ENCODE data around the gene ANKRD13A.

Gene ANKRD13A

GRCh38 chr12:110012137-110012536 is 12.9 kb downstream of the ANKRD13A start:
- DNase-seq (ENCODE audit: low read depth, low spot score), result no peak
- TF ChIP-seq, protein P1, sequence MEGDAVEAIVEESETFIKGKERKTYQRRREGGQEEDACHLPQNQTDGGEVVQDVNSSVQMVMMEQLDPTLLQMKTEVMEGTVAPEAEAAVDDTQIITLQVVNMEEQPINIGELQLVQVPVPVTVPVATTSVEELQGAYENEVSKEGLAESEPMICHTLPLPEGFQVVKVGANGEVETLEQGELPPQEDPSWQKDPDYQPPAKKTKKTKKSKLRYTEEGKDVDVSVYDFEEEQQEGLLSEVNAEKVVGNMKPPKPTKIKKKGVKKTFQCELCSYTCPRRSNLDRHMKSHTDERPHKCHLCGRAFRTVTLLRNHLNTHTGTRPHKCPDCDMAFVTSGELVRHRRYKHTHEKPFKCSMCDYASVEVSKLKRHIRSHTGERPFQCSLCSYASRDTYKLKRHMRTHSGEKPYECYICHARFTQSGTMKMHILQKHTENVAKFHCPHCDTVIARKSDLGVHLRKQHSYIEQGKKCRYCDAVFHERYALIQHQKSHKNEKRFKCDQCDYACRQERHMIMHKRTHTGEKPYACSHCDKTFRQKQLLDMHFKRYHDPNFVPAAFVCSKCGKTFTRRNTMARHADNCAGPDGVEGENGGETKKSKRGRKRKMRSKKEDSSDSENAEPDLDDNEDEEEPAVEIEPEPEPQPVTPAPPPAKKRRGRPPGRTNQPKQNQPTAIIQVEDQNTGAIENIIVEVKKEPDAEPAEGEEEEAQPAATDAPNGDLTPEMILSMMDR (IDR thresholded peaks at IDR 0.05; ENCODE audit: insufficient read depth, low read length, missing control alignments), result no peak
- POLR2A ChIA-PET, result interaction anchor here (1.3 kb wide), 1 partner anchor 24 kb away, joined by 3 read pairs; no protein-coding TSS in a partner anchor
- CTCF ChIA-PET, result interaction anchor here (1.0 to 3.1 kb wide), 3 partner anchors 8 to 9 kb away, joined by 4 to 15 read pairs (median 4); no protein-coding TSS in a partner anchor
- H3K4me3 ChIP-seq (ENCODE audit: low read depth, low read length), result no peak overlapping the region

DNA sequence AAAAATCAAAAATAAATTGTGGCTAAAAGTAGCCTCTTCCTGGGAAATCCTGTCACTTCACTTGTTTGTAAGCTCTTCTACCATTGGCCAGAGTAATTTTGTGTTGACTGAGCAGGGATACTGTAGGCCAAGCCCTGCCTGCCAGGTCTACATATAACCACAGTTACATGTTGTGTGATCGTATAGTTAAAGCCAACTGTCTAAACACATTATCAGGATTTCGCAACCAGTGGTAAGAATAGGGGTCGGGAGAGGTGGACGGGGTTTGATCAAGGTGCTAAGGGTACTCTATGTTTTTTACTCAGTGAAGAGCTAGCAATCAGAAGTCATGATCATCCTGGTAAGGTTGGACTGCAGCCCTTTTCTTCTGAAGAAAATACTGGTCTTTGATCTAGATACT is 13.4 kb downstream of the ANKRD13A start:
- no peak for DNase-seq (ENCODE audit: low read depth, low spot score)
- ChIA-PET POLR2A (interaction anchor here (1.3 kb wide), 1 partner anchor 25 kb away, joined by 3 read pairs; no protein-coding TSS in a partner anchor), CTCF (interaction anchor here (1.0 to 3.1 kb wide), 3 partner anchors 8 to 10 kb away, joined by 4 to 15 read pairs (median 4); no protein-coding TSS in a partner anchor)
- TF ChIP-seq, protein P1 (IDR thresholded peaks at IDR 0.05; ENCODE audit: insufficient read depth, low read length, missing control alignments), result no peak
- H3K4me3 ChIP-seq (ENCODE audit: low read depth, low read length), result no peak overlapping the region

- ChIA-PET CTCF (no interaction called here), POLR2A (no interaction called here)
- DNase-seq (ENCODE audit: low read depth, low spot score), result no peak
- TF ChIP-seq, protein P1 (IDR thresholded peaks at IDR 0.05; ENCODE audit: insufficient read depth, low read length, missing control alignments), result no peak
- H3K4me3 ChIP-seq (ENCODE audit: low read depth, low read length), result no peak overlapping the region
These were observed 15.9 kb downstream of the ANKRD13A start for GRCh38 chr12:110015132-110015531.

DNA sequence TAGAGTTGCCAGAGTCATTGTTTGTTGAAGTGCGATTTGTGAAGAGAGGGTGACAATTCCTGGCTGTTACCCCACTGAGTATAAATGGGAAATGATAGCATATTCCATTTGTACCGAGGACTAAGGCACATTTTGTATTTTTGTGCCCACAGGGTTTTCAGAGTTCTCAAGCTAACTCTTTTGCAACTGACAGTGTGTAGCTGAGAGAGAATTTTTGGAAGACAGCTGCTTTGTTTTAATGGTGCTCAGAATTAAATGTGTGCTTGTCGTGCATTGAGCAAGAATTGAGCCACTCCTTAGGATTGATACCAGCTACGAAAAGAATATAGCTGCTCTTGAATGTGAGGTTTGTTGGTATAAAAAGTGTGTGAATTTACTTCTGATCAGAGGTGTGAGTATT is 21.7 kb downstream of the ANKRD13A start:
- ChIA-PET CTCF (interaction anchor here (0.6 to 3.6 kb wide), 6 partner anchors 9 to 412 kb away, joined by 3 to 15 read pairs (median 4); no protein-coding TSS in a partner anchor), POLR2A (no interaction called here)
- TF ChIP-seq, protein P1 (IDR thresholded peaks at IDR 0.05; ENCODE audit: insufficient read depth, low read length, missing control alignments), result no peak
- H3K4me3 ChIP-seq (ENCODE audit: low read depth, low read length), result no peak overlapping the region
- DNase-seq (ENCODE audit: low read depth, low spot score), result no peak

- peak; percentile 40 for DNase-seq (ENCODE audit: low read depth, low spot score)
- ChIA-PET CTCF (interaction anchor here (0.9 to 3.6 kb wide), 11 partner anchors 9 to 408 kb away, joined by 3 to 15 read pairs (median 4); no protein-coding TSS in a partner anchor), POLR2A (interaction anchor here (0.9 to 1.1 kb wide), 2 partner anchors 24 to 25 kb away, joined by 3 read pairs; partner anchors contain the start of gene ANKRD13A)
- no peak overlapping the region for H3K4me3 ChIP-seq (ENCODE audit: low read depth, low read length)
- TF ChIP-seq, protein P1 (IDR thresholded peaks at IDR 0.05; ENCODE audit: insufficient read depth, low read length, missing control alignments), result no peak
These were observed 24.1 kb downstream of the ANKRD13A start for GRCh38 chr12:110023059-110023980.

DNA sequence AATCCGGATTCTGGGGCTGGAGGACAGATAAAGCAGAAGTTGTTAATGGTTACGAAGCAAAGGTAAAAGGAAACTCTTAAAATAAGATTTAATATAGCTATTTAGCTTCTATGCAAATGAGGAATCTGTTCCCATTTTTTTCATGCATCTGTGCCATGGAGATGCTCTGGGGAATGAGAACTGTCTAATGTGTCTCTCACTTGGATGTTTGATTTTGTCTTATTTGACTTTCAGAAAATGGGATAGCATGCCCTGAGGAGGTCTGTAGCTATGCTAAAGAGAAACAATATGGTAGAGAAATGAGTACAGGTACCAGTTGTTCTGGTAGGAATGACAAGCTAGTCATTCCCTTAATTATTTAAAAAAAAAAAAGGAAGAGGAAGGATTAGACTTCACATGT is 24.8 kb downstream of the ANKRD13A start:
- no peak overlapping the region for H3K4me3 ChIP-seq (ENCODE audit: low read depth, low read length)
- TF ChIP-seq, protein P1 (IDR thresholded peaks at IDR 0.05; ENCODE audit: insufficient read depth, low read length, missing control alignments), result no peak
- DNase-seq (ENCODE audit: low read depth, low spot score), result no peak
- POLR2A ChIA-PET, result interaction anchor here (0.7 to 0.9 kb wide), 2 partner anchors 10 to 25 kb away, joined by 3 read pairs; partner anchors contain the start of gene ANKRD13A
- CTCF ChIA-PET, result interaction anchor here (0.7 to 2.9 kb wide), 10 partner anchors 10 to 407 kb away, joined by 3 to 13 read pairs (median 4); no protein-coding TSS in a partner anchor
